ENCODE results near the gene GSK3B. TPM values are rescaled to one million over a fixed set of nuclear protein-coding genes. Genes with fewer than 3 reads are reported as not detected.

The GSK3B gene
- total RNA-seq, 1 experiment from 2014 or later, result 50.0 TPM

DNA sequence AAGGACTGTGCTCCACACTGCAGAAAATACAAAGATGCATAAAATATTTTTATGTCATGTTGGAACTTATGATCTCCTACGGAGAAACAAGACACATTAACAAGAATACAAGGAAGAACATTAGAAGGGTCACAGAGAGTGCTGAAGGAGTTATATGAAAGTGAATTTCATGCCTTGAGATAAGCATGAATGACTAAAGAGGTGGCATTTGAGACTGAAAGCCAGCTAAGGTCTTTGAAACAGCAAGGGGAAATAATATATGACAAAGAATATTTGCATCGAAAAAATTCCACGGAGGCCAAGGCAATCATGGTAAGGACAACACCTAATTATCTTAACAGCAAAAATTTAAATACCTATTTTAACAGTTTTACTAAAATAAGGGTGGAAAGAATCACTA, 12.5 kb downstream of the GSK3B start:
- CTCF ChIA-PET, result no interaction called here
- POLR2A ChIA-PET, result interaction anchor here (1.4 kb wide), 1 partner anchor 12 kb away, joined by 3 read pairs; the partner anchor contains the start of gene GSK3B
- RAD21 ChIA-PET (ENCODE audit: low non-redundant PET in 1 of 2, low total read pairs in 2 of 2, uncharacterized antibody in 2 of 2, unreplicated experiment in 2 of 2), result no interaction called here
- no TSS peak for BruUV-seq (replicated peaks)
- no peaks in the 10 kb centered on the region for H3K9me3 ChIP-seq (ENCODE audit: control insufficient read depth in 1 of 2, insufficient read depth in 1 of 2, low read depth in 1 of 2, low read length in 2 of 2)
- H3K27ac ChIP-seq (ENCODE audit: low read depth, low read length), result no peak overlapping the region
- no peaks in the 10 kb centered on the region for H3K27me3 ChIP-seq (ENCODE audit: insufficient read depth, low read length)
- peaks cover 10% of the 10 kb centered on the region; the same call in 1 of the 2 replicates for H4K20me1 ChIP-seq (ENCODE audit: insufficient read depth)
- H3K9ac ChIP-seq (ENCODE audit: low read length), result no peak overlapping the region
- DNase-seq (ENCODE audit: low read depth, low spot score), result no peak
- ATAC-seq, result no peak
- H3K4me1 ChIP-seq (ENCODE audit: control insufficient read depth in 1 of 2, insufficient read depth in 2 of 2, low read length in 2 of 2), result no peaks in the 10 kb centered on the region; a peak in 1 of 4 replicates
- intact Hi-C loops (cut with micrococcal nuclease), result no loop called here
- H3K36me3 ChIP-seq (ENCODE audit: control insufficient read depth in 1 of 2, insufficient read depth in 2 of 2, low read length in 2 of 2), result 0 out of 4 replicates have a peak, but pooled peaks cover 0 to 3% of the 10 kb centered on the region in 2 experiments
- no peaks in the 10 kb centered on the region for H3K9me2 ChIP-seq (ENCODE audit: insufficient read depth)
- no peak overlapping the region for H3K4me3 ChIP-seq (replicated peaks in 1 of 2; ENCODE audit: low read depth in 1 of 2, low read length in 2 of 2)
- H2AFZ ChIP-seq (ENCODE audit: low read depth, low read length, poor library complexity, severe bottlenecking), result no peak overlapping the region
- TF ChIP-seq SIN3A (IDR thresholded peaks at IDR 0.05; ENCODE audit: low read depth) (no peak), EZH2 (IDR thresholded peaks at IDR 0.05) (no peak), EGR1 (IDR thresholded peaks at IDR 0.05; ENCODE audit: low read depth) (no peak), YY1 (IDR thresholded peaks at IDR 0.05; ENCODE audit: extremely low read depth, insufficient replicate concordance, low read depth, low read length) (no peak), ZFX (IDR thresholded peaks at IDR 0.05) (no peak)
- TF ChIP-seq, protein P1, sequence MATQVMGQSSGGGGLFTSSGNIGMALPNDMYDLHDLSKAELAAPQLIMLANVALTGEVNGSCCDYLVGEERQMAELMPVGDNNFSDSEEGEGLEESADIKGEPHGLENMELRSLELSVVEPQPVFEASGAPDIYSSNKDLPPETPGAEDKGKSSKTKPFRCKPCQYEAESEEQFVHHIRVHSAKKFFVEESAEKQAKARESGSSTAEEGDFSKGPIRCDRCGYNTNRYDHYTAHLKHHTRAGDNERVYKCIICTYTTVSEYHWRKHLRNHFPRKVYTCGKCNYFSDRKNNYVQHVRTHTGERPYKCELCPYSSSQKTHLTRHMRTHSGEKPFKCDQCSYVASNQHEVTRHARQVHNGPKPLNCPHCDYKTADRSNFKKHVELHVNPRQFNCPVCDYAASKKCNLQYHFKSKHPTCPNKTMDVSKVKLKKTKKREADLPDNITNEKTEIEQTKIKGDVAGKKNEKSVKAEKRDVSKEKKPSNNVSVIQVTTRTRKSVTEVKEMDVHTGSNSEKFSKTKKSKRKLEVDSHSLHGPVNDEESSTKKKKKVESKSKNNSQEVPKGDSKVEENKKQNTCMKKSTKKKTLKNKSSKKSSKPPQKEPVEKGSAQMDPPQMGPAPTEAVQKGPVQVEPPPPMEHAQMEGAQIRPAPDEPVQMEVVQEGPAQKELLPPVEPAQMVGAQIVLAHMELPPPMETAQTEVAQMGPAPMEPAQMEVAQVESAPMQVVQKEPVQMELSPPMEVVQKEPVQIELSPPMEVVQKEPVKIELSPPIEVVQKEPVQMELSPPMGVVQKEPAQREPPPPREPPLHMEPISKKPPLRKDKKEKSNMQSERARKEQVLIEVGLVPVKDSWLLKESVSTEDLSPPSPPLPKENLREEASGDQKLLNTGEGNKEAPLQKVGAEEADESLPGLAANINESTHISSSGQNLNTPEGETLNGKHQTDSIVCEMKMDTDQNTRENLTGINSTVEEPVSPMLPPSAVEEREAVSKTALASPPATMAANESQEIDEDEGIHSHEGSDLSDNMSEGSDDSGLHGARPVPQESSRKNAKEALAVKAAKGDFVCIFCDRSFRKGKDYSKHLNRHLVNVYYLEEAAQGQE (IDR thresholded peaks at IDR 0.05; ENCODE audit: low read depth), result no peak
- peaks cover 98% of the 10 kb centered on the region for H3K79me2 ChIP-seq (ENCODE audit: insufficient read depth, low read length)
- H3K4me2 ChIP-seq (ENCODE audit: low read length), result no peak overlapping the region

DNA sequence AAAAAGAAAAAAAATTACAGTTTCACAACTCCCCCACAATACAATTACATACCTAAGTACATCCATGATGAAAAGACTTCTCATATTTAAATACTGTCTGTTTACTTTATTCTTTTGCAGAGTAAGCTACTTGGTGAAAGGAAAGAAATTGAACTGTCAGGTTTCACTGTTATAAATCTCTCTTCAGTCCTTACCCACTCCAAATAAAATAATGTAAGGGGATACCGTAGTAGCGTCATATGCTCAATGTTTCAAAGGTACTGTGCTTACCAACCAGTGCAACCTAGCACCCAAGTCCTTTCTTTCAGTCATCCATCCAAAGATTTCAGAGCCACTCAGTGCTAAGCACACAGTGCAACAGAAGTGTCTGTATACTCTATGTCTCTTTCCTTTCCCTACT, 13.4 kb downstream of the GSK3B start:
- Histone ChIP-seq H3K9me2 (ENCODE audit: insufficient read depth) (no peaks in the 10 kb centered on the region), H3K9me3 (ENCODE audit: control insufficient read depth in 1 of 2, insufficient read depth in 1 of 2, low read depth in 1 of 2, low read length in 2 of 2) (no peaks in the 10 kb centered on the region), H3K27ac (ENCODE audit: low read depth, low read length) (no peak overlapping the region), H3K4me2 (ENCODE audit: low read length) (no peak overlapping the region), H3K9ac (ENCODE audit: low read length) (no peak overlapping the region), H3K27me3 (ENCODE audit: insufficient read depth, low read length) (no peaks in the 10 kb centered on the region), H3K36me3 (ENCODE audit: control insufficient read depth in 1 of 2, insufficient read depth in 2 of 2, low read length in 2 of 2) (0 out of 4 replicates have a peak, but pooled peaks cover 0 to 3% of the 10 kb centered on the region in 2 experiments), H2AFZ (ENCODE audit: low read depth, low read length, poor library complexity, severe bottlenecking) (no peak overlapping the region), H3K4me1 (ENCODE audit: control insufficient read depth in 1 of 2, insufficient read depth in 2 of 2, low read length in 2 of 2) (no peaks in the 10 kb centered on the region), H4K20me1 (ENCODE audit: insufficient read depth) (peaks cover 10% of the 10 kb centered on the region; the same call in 1 of the 2 replicates), H3K79me2 (ENCODE audit: insufficient read depth, low read length) (peaks cover 96% of the 10 kb centered on the region), H3K4me3 (replicated peaks in 1 of 2; ENCODE audit: low read depth in 1 of 2, low read length in 2 of 2) (no peak overlapping the region)
- ChIA-PET RAD21 (ENCODE audit: low non-redundant PET in 1 of 2, low total read pairs in 2 of 2, uncharacterized antibody in 2 of 2, unreplicated experiment in 2 of 2) (no interaction called here), POLR2A (no interaction called here), CTCF (no interaction called here)
- no TSS peak for BruUV-seq (replicated peaks)
- intact Hi-C loops (cut with micrococcal nuclease), result no loop called here
- DNase-seq (ENCODE audit: low read depth, low spot score) (no peak), ATAC-seq (no peak)
- TF ChIP-seq SIN3A (IDR thresholded peaks at IDR 0.05; ENCODE audit: low read depth), result no peak

All from HCT116 (cell line).